ENCODE measurements around the gene SLC5A4. TPM values are rescaled to one million over a fixed set of nuclear protein-coding genes. Genes with fewer than 3 reads are reported as not detected.

Gene SLC5A4
- total RNA-seq, 4 donors from 2014 or later, result 0.21 to 2.4 (median 1.3) TPM

DNA sequence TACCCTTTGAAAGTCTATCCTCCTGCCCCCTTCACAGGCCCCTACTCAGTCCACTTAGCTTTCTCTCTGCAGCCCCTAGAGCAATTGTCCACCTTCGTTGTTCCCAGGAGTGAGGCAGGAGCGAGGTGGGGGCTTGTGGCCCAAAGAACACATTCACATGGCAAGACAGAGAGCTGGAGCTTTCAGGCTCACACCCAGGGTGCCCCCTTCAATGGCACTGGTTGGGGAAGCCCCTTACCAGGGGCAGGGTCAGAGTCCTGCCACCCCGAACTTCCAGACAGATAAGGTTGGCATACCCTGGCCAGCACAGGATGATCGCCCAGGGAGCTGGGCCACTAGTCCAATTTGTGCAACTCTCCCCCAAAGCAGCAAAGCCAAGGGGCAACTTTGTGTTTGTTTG is 6.2 kb upstream of the SLC5A4 start:
- WGBS, 2 donors, result 64 to 66% methylated on average over 4 of the region's 4 CpGs
- peaks cover 0 to 5% (median 0%) of the 10 kb centered on the region in 4 donors for H3K4me1 ChIP-seq
- DNase-seq (ENCODE audit: low spot score in 2 of 2), result no peak
- TF ChIP-seq EP300 (IDR thresholded peaks at IDR 0.05) (no peak), POLR2A (IDR thresholded peaks at IDR 0.05) (no peak)
- TF ChIP-seq, protein P1, sequence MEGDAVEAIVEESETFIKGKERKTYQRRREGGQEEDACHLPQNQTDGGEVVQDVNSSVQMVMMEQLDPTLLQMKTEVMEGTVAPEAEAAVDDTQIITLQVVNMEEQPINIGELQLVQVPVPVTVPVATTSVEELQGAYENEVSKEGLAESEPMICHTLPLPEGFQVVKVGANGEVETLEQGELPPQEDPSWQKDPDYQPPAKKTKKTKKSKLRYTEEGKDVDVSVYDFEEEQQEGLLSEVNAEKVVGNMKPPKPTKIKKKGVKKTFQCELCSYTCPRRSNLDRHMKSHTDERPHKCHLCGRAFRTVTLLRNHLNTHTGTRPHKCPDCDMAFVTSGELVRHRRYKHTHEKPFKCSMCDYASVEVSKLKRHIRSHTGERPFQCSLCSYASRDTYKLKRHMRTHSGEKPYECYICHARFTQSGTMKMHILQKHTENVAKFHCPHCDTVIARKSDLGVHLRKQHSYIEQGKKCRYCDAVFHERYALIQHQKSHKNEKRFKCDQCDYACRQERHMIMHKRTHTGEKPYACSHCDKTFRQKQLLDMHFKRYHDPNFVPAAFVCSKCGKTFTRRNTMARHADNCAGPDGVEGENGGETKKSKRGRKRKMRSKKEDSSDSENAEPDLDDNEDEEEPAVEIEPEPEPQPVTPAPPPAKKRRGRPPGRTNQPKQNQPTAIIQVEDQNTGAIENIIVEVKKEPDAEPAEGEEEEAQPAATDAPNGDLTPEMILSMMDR (IDR thresholded peaks at IDR 0.05), result no peak
- no peaks in the 10 kb centered on the region for H3K9me3 ChIP-seq
- H3K36me3 ChIP-seq, result no peaks in the 10 kb centered on the region
- H3K4me3 ChIP-seq, result no peak overlapping the region
- H3K27ac ChIP-seq, result no peak overlapping the region
- no peaks in the 10 kb centered on the region for H3K27me3 ChIP-seq

DNA sequence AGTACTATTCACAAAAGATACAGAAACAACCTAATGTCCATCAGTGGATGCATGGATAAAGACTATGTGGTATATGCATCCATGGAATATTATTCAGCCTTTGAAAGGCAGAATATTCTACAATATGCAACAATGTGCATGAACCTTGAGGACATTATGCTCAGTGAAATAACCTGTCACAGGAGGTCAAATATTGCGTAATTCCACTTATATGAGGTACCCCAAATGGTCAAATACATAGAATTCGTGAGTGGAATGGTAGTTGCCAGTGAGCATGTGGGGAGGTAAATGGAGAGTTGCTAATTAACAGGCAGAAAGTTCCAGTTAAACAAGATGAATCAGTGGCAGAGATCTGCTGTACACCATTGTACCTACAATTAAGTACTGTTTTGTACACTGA is 3.6 kb upstream of the SLC5A4 start:
- DNase-seq (ENCODE audit: low spot score in 2 of 2), result no peak
- no peaks in the 10 kb centered on the region for H3K27me3 ChIP-seq
- H3K36me3 ChIP-seq, result no peaks in the 10 kb centered on the region
- H3K4me1 ChIP-seq, result no peaks in the 10 kb centered on the region
- H3K9me3 ChIP-seq, result no peaks in the 10 kb centered on the region
- H3K27ac ChIP-seq, result no peak overlapping the region
- H3K4me3 ChIP-seq, result no peak overlapping the region
- WGBS, 2 donors, result 72 to 79% methylated on average over 2 of the region's 2 CpGs
- TF ChIP-seq POLR2A (IDR thresholded peaks at IDR 0.05), result no peak

DNA sequence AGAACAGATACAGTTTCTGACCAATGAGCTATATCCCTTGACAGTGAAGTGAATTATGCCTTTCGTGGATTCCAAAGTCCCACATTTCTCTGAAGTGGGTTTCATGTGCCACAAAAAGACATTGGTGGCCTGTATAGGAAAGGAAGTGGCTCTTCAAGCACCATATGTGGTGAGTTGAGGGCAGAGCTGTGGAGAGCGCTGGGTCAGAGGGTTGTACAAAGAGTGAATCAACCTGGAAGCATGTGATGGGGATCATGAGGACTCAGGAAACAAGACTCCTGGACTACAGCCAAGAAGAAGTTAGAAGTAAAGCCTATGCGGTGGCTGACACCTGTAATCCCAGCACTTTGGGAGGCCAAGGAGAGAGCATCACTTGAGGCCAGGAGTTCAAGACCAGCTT is 579 bp upstream of the SLC5A4 start:
- no peak overlapping the region for H3K27ac ChIP-seq
- H3K4me1 ChIP-seq, result no peaks in the 10 kb centered on the region
- no peaks in the 10 kb centered on the region for H3K36me3 ChIP-seq
- no peaks in the 10 kb centered on the region for H3K9me3 ChIP-seq
- TF ChIP-seq POLR2A (IDR thresholded peaks at IDR 0.05), result no peak
- TF ChIP-seq EP300 (IDR thresholded peaks at IDR 0.05), result no peak
- TF ChIP-seq, protein P1 (IDR thresholded peaks at IDR 0.05), result no peak
- no peak overlapping the region for H3K4me3 ChIP-seq
- WGBS, 2 donors, result 87 to 91% methylated on average over 3 of the region's 3 CpGs
- H3K27me3 ChIP-seq, result no peaks in the 10 kb centered on the region
- no peak for DNase-seq (ENCODE audit: low spot score in 2 of 2)

DNA sequence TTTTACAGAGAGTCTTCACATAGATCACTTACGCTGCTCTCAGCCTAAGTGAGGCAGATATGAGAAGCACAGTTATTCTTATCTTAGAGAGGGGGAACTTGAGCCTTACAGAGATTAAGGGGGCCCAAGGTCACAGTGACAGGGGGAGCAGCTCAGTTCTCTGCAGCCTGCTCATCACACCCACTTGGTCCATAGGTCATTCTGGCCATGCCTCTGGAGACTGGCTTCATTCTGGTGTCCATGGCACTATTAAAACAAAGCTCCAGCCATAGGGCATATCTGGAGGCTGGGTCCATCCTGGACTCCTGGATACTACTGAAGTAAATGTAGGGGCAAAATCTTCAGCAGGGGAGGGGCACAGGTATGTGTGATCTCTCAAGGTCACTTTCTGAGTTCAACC is 5.9 kb downstream of the SLC5A4 start:
- no peak for TF ChIP-seq POLR2A (IDR thresholded peaks at IDR 0.05)
- TF ChIP-seq, protein P1 (IDR thresholded peaks at IDR 0.05), result no peak
- TF ChIP-seq EP300 (IDR thresholded peaks at IDR 0.05), result no peak
- H3K9me3 ChIP-seq, result peaks cover 0 to 3% (median 0%) of the 10 kb centered on the region in 4 donors
- no peak overlapping the region for H3K4me3 ChIP-seq
- 75 to 81% methylated on average over 1 of the region's 1 CpG for WGBS, 2 donors
- no peak overlapping the region for H3K27ac ChIP-seq
- no peaks in the 10 kb centered on the region for H3K36me3 ChIP-seq
- no peaks in the 10 kb centered on the region for H3K4me1 ChIP-seq
- DNase-seq (ENCODE audit: low spot score in 2 of 2), result no peak
- no peaks in the 10 kb centered on the region for H3K27me3 ChIP-seq

DNA sequence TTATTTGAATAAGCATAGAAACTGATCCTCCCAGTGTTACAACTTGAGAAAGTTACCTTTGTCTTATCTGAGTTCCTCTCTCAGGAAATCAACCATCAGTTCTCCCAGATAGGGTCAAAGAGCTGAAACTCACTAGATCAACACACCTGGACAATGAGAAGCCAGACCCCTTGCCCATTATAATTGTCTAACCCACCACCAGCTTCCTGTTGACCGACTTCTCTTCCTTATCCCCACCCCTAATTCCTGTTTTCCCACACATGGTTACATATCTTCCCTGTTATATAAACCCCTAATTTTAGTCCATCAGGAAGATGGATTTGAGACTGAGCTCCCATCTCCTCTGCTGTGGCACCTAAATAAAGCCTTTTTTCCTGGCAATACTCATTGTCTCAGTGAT is 6.9 kb downstream of the SLC5A4 start:
- 61 to 73% methylated on average over 1 of the region's 1 CpG for WGBS, 2 donors

More for the DNA sequence above, 6.9 kb downstream of the SLC5A4 start:
- DNase-seq (ENCODE audit: low spot score in 2 of 2), result no peak
- Histone ChIP-seq H3K9me3 (peaks cover 0 to 3% (median 0%) of the 10 kb centered on the region in 4 donors), H3K27ac (no peak overlapping the region), H3K4me1 (no peaks in the 10 kb centered on the region), H3K27me3 (no peaks in the 10 kb centered on the region), H3K4me3 (no peak overlapping the region), H3K36me3 (no peaks in the 10 kb centered on the region)
- TF ChIP-seq, protein P1 (IDR thresholded peaks at IDR 0.05), result no peak
- TF ChIP-seq POLR2A (IDR thresholded peaks at IDR 0.05) (no peak), EP300 (IDR thresholded peaks at IDR 0.05) (no peak)

All from tibial nerve (tissue), 4 donors.